ENCODE data around the gene GATC.

DNA sequence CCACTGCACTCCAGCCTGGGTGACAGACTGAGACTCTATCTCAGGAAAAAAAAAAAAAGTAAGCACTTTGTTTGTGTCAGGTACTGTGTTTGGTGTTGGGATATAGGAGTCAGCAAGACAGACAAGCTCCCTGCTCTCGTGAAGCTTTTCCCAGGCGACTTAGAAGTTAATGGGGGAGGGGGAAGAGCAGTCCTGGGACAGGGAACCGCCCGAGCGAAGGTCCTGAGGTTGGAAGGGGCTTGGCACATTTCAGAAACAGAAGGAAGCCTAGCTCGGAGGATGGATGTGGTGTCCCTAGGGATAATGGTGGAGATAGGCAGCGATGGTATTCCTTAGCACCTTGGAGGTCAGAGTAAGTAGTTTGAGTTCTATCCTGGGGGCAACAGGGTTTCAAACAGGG, 16.9 kb upstream of the GATC start:
- TF ChIP-seq EP300 (IDR thresholded peaks at IDR 0.05) (no peak), POLR2A (IDR thresholded peaks at IDR 0.05) (no peak), POLR2AphosphoS5 (IDR thresholded peaks at IDR 0.05) (no peak)
- TF ChIP-seq, protein P1, sequence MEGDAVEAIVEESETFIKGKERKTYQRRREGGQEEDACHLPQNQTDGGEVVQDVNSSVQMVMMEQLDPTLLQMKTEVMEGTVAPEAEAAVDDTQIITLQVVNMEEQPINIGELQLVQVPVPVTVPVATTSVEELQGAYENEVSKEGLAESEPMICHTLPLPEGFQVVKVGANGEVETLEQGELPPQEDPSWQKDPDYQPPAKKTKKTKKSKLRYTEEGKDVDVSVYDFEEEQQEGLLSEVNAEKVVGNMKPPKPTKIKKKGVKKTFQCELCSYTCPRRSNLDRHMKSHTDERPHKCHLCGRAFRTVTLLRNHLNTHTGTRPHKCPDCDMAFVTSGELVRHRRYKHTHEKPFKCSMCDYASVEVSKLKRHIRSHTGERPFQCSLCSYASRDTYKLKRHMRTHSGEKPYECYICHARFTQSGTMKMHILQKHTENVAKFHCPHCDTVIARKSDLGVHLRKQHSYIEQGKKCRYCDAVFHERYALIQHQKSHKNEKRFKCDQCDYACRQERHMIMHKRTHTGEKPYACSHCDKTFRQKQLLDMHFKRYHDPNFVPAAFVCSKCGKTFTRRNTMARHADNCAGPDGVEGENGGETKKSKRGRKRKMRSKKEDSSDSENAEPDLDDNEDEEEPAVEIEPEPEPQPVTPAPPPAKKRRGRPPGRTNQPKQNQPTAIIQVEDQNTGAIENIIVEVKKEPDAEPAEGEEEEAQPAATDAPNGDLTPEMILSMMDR (IDR thresholded peaks at IDR 0.05): no peak
